CD4-positive, alpha-beta T cell treated with Interleukin-4 for 4 hours (primary cell): ENCODE data around the gene FLII.

Source experiments
- DNase-seq: peaks from one replicate; pipeline ENCODE4 v3.0.0-alpha.2; 2020

The FLII gene

DNA sequence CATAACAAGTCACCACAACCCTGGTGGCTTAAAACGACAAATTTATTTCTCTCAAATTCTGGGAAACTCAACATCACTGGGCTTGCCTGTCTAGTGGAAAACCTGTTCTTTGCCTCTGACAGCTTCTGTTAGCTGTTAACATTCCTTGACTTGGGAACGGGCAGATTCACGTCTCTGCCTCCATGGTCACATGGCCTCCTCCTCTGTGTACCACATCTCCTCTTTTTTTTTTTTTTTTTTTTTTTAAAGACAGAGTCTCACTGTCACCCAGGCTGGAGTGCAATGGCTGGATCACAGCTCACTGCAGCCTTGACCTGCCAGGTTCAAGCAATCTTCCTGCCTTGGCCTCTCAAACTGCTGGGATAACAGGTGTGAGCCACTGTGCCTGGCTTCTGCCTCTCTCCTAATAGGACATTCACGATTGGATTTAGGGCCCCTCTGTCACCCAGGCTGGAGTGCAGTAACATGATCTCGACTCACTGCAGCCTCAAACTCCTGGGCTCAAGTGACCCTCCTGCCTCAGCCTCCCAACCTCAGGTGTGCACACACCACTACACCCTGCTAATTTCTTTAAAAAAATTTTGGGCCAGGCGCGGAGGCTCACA, 44.8 kb downstream of the FLII start:
- DNase-seq: no peak

DNA sequence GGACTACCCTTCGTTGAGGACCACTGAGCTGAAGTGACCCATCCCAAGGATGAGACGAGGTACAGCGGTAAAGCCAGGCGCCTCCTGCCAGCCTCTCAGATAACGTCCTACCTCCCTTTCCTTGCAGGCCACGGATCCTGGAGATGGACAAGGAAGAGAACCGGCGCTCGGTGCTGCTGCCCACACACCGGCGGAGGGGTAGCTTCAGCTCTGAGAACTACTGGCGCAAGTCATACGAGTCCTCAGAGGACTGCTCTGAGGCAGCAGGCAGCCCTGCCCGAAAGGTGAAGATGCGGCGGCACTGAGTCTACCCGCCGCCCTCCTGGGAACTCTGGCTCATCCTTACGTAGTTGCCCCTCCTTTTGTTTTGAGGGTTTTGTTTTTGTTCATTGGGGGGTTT, 50.4 kb downstream of the FLII start:
- no peak for DNase-seq

DNA sequence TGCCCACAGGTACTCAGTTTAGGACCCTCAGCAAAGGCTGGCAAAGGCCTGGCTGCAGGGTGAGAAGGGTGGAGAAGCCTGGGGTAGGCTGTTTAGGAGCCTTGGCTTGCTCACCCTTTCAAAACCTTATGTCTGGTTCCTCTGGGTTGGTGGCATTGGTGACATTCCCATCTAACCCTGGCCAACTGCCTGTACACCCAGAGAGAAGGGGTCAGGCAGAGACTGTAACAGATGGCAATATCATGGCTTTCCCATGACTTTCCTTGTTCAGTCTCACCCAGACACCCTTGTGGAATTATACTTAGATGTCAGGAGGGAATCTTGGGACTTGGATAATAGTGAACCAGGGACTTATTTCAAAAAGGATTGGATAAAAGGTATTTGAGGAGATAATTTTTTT, 51.6 kb downstream of the FLII start:
- DNase-seq: no peak

DNA sequence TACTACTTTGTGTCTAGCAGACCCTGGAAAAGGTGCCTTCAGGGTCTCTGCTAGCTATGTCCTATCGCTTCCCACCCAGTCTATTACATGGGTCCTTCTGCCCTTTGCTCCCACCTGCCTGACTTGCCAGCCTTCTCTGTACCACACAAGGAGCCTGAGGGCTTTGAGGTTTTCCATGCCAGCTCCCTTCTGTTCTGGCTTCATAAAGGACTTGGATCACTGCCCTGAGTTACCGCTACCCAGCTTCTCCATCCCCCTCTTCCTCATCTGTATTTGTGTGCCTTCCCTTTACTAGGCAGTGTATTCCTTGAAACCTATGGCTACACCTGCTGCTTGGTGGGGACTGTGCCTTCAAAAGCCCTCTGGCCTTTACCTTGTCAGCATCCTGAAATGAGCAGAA, 52.7 kb downstream of the FLII start:
- no peak for DNase-seq

DNA sequence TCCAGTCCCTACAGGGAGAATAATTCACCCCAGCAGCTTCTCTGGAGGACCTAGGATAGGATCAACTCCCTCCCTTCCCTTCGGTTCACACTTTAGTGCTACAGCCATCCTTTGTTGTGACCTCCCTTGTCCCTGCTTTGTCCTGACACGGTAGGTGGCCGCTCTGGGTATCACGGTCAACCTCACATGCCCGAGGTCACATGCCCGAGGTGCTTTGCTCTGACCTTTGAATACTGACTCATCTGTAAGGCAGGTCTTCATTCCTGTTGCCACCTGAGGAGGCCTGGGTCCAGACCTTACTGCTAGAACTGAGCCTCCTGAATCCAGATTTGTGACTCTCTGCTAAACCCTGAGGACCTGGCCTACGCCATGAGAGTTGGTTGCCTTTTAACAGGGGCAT, 55.2 kb downstream of the FLII start:
- no peak for DNase-seq

DNA sequence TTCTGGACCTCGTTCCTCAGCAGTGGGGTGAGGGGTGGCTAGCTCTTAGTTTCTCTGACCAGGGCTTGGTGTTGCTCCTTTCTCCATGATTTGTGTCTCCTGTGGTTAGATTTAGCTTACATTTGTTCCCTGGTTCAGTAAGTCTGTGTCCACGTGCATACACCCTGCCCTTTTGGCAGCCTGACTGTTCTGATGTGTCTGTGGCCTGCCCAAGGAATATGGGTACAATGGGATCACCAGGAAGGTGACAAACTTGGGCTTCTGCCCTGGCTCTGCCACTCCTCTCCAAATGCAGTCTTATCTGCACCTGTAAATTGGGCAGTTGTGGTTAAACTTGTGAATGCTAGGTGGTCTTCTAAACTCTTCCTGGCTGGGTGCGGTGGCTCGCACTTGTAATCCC, 57.4 kb downstream of the FLII start:
- no peak for DNase-seq

DNA sequence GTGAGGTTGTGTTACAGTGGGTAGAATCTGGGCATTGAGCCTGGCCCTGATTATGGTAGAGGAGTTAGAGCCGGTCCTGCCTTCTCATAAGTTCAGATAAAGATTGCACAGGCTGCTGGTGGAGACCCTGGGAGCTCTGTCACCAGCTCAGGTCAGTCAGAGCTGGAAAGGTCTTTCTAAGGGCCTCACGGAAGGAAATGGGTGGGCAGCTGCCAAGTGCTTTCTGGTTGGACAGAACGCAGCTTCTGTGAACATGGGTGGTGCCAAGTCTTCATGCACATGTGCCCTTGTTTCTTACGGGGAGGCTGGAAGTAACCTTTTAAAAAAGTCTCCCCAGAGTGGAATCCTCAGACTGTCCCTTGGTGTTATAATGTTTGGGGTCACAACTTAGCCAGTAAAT, 60.0 kb downstream of the FLII start:
- DNase-seq: no peak

DNA sequence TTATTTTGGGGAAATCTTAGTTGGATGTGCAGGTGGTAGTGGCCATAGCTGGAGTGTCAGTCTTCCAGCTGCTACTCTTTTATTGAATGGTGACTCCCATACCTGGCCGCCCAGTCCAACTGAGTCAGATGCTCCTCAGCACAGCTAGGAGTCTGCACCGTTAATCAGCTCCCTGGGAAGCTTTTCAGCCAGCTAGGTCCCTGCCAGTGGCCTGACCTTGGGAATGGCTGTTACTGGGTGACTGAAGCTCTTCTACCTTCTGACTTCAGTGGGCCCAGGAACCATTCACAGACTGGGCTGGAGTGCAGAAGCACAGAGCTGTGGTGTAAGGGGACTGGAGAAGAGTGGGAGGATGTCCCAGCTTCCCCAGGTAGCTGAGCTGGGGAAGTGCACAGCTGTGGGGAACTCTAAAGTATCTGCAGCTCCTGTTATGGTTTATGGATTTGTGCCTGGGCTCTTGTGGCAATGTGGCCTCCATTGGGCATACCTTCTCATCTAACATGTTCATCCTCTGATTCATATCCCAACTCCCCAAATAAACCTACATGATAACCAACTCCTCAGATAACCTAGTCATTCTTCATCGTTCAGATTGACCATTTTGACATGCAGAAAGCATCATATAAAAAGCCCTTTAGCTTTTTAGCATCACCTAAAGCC, 60.9 kb downstream of the FLII start:
- no peak for DNase-seq

DNA sequence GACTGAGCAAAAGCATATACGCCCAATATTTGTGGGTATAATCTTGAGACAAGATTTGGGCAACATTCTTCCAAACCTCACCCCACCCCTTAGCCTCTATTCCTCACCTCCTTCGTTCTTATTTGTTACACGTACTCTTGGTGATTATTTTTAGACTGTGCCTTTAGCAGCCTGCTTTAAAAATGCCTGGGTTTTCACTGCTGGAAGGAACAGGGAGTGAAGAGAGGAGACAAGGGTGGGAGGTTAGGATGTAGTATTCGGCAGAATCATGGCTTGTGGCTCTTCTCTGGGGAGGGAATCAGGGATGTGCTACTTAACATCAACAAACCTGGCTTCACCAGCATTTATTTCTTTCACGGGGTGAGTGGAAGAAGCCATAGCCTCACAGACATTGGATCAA, 63.3 kb downstream of the FLII start:
- DNase-seq: no peak
